BLaER1 (cell line): Measurements from ENCODE around the gene ACSM4.
"Not testable (repeated sequence)": the region's sequence is repeated elsewhere in the genome, so short reads cannot be mapped to it uniquely, and the experiment has no call there.

ENCODE experiments used
- H3K27ac ChIP-seq: shearing (Covaris generic); formaldehyde crosslinking; 2 replicates; pipeline ENCODE4 v1.8.1; 2022
- H3K27me3 ChIP-seq: shearing (Covaris generic); formaldehyde crosslinking; 2 replicates; pipeline ENCODE4 v1.8.1; 2022
- H3K36me3 ChIP-seq: shearing (Covaris generic); formaldehyde crosslinking; 2 replicates; pipeline ENCODE4 v1.8.1; 2022
- H3K4me1 ChIP-seq: shearing (Covaris generic); formaldehyde crosslinking; 2 replicates; pipeline ENCODE4 v1.8.1; 2022
- H3K4me2 ChIP-seq: shearing (Covaris generic); formaldehyde crosslinking; 2 replicates; pipeline ENCODE4 v1.8.1; 2022
- H3K4me3 ChIP-seq: shearing (Covaris generic); formaldehyde crosslinking; 2 replicates; pipeline ENCODE4 v1.8.1; 2022
- H3K9ac ChIP-seq: shearing (Covaris generic); formaldehyde crosslinking; 2 replicates; pipeline ENCODE4 v1.8.1; 2022
- H3K9me3 ChIP-seq: shearing (Covaris generic); formaldehyde crosslinking; 2 replicates; pipeline ENCODE4 v1.8.1; 2022
- H4K20me1 ChIP-seq: shearing (Covaris generic); formaldehyde crosslinking; 2 replicates; pipeline ENCODE4 v1.8.1; 2022
- Cebpa-rat ChIP-seq: shearing (Covaris generic); IDR thresholded peaks from 2 replicates; pipeline ENCODE4 v1.8.1; 2022

ACSM4 gene, protein sequence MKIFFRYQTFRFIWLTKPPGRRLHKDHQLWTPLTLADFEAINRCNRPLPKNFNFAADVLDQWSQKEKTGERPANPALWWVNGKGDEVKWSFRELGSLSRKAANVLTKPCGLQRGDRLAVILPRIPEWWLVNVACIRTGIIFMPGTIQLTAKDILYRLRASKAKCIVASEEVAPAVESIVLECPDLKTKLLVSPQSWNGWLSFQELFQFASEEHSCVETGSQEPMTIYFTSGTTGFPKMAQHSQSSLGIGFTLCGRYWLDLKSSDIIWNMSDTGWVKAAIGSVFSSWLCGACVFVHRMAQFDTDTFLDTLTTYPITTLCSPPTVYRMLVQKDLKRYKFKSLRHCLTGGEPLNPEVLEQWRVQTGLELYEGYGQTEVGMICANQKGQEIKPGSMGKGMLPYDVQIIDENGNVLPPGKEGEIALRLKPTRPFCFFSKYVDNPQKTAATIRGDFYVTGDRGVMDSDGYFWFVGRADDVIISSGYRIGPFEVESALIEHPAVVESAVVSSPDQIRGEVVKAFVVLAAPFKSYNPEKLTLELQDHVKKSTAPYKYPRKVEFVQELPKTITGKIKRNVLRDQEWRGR

DNA sequence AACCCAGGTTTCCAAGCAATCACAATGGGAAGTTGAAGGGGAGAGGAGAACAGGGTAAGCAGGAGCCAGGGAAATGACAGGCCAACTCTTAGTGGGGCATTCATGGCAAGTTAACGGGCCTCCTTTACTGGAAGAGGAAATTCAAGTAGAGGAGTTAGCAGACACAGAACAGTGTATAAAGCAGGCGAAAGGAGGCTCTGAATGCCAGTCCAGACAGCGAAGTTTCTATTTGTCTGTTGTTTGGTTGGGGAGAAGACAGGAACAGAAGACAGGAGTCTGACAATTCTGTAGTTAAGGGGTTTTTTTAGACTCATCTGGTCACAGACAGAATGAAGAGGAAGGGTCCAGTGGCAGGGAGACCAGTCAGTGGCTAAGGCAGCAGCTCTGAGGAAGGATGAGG lies at the start of gene ACSM4:
TSS of gene ACSM4 (plus strand) at position 301 of the 400 bp plus-strand sequence. CDS start 260 bp downstream, outside the sequence.
- TF ChIP-seq Cebpa-rat: no peak
- no peak within 1 kb of the TSS for H3K27ac ChIP-seq
- no peaks in the 10 kb centered on the region for H3K36me3 ChIP-seq

GRCh38 chr12:7259060-7259459 lies 44.8 kb upstream of the ACSM4 start:
- H3K4me2 ChIP-seq: no peak overlapping the region
- no peaks in the 10 kb centered on the region for H3K27me3 ChIP-seq
- no peaks in the 10 kb centered on the region for H3K36me3 ChIP-seq
- no peak overlapping the region for H3K9ac ChIP-seq
- no peaks in the 10 kb centered on the region for H3K4me1 ChIP-seq
- no peak overlapping the region for H3K4me3 ChIP-seq
- H3K9me3 ChIP-seq: no peaks in the 10 kb centered on the region
- no peak for TF ChIP-seq Cebpa-rat
- H4K20me1 ChIP-seq: no peaks in the 10 kb centered on the region
- H3K27ac ChIP-seq: no peak overlapping the region

More for the DNA sequence above, at the start of gene ACSM4:
- Histone ChIP-seq H3K4me1 (no peaks in the 10 kb centered on the region), H3K9me3 (no peaks in the 10 kb centered on the region), H4K20me1 (no peaks in the 10 kb centered on the region), H3K4me2 (no peak within 1 kb of the TSS), H3K9ac (no peak within 1 kb of the TSS), H3K4me3 (no peak within 1 kb of the TSS), H3K27me3 (no peaks in the 10 kb centered on the region)

DNA sequence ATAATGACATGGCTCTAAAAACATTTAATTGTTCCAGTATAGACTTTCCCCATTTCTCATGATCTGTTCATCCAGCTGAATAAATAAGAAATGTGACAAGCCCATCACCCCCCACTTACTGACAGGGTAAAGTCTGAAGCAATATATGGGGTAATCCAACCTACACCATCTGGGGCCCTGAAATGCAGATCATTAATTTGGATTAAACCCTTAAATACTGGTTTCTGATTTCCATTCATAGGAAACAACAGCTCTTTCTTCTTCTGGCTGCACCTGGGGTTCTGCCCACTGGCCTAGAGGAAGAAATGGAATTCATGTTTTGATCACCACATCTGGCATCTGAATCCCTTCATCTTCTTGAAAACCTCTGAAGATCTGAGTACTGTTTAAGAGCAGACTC lies 39.3 kb upstream of the ACSM4 start:
- no peaks in the 10 kb centered on the region for H4K20me1 ChIP-seq
- no peak overlapping the region for H3K4me2 ChIP-seq
- no peak for TF ChIP-seq Cebpa-rat
- H3K27me3 ChIP-seq: no peaks in the 10 kb centered on the region
- no peaks in the 10 kb centered on the region for H3K36me3 ChIP-seq
- no peaks in the 10 kb centered on the region for H3K9me3 ChIP-seq
- H3K27ac ChIP-seq: no peak overlapping the region
- H3K9ac ChIP-seq: no peak overlapping the region
- no peak overlapping the region for H3K4me3 ChIP-seq
- no peaks in the 10 kb centered on the region for H3K4me1 ChIP-seq

GRCh38 chr12:7265251-7265650 lies 38.6 kb upstream of the ACSM4 start:
- Histone ChIP-seq H3K9ac (no peak overlapping the region), H3K9me3 (no peaks in the 10 kb centered on the region), H3K4me3 (no peak overlapping the region), H3K36me3 (no peaks in the 10 kb centered on the region), H3K4me2 (no peak overlapping the region), H3K27ac (no peak overlapping the region), H3K4me1 (no peaks in the 10 kb centered on the region), H4K20me1 (no peaks in the 10 kb centered on the region), H3K27me3 (no peaks in the 10 kb centered on the region)
- TF ChIP-seq Cebpa-rat: no peak

GRCh38 chr12:7269273-7269672 lies 34.6 kb upstream of the ACSM4 start:
- no peak overlapping the region for H3K9ac ChIP-seq
- TF ChIP-seq Cebpa-rat: no peak
- H3K27me3 ChIP-seq: no peaks in the 10 kb centered on the region
- H3K4me3 ChIP-seq: no peak overlapping the region
- no peak overlapping the region for H3K27ac ChIP-seq
- no peaks in the 10 kb centered on the region for H3K9me3 ChIP-seq
- no peak overlapping the region for H3K4me2 ChIP-seq
- no peaks in the 10 kb centered on the region for H3K4me1 ChIP-seq
- no peaks in the 10 kb centered on the region for H4K20me1 ChIP-seq
- H3K36me3 ChIP-seq: no peaks in the 10 kb centered on the region

DNA sequence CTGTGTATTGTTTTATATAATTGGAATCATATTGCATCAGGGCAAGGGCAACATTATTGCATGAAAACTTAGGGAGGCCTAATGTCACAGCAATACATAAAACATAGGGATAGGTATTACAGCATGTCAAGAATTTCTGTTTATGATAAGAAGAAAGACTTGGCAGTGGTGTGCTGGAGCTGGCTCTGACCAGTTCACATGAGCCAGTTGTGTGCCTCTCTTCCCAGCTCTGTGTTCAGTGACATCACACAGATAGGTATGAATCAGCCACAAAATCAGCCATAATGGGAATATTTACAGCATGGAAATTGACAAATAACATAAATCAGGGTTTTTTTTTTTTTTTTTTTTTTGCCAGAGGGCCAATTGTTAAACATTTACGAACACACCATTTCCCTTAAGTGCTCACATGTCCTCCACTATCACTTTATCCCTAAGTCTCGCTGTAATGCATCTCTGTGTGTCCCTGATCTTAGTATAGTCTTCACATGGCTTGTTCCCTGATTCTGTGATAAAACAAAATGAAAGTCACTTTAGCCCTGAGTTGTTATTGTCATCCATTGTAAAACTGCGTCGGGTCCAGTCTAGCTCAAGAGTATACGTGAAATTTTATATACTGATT lies 31.9 kb upstream of the ACSM4 start:
- no peak overlapping the region for H3K27ac ChIP-seq
- no peak overlapping the region for H3K9ac ChIP-seq
- no peaks in the 10 kb centered on the region for H3K9me3 ChIP-seq
- H3K27me3 ChIP-seq: no peaks in the 10 kb centered on the region
- H3K4me3 ChIP-seq: no peak overlapping the region
- no peak overlapping the region for H3K4me2 ChIP-seq
- no peak for TF ChIP-seq Cebpa-rat
- no peaks in the 10 kb centered on the region for H3K36me3 ChIP-seq
- no peaks in the 10 kb centered on the region for H3K4me1 ChIP-seq
- no peaks in the 10 kb centered on the region for H4K20me1 ChIP-seq

GRCh38 chr12:7275482-7275881 lies 28.4 kb upstream of the ACSM4 start:
- not testable (repeated sequence) for H3K27me3 ChIP-seq, H3K27ac ChIP-seq, H3K9me3 ChIP-seq, H3K4me3 ChIP-seq, H3K4me2 ChIP-seq, H3K36me3 ChIP-seq, H4K20me1 ChIP-seq, H3K9ac ChIP-seq, H3K4me1 ChIP-seq

DNA sequence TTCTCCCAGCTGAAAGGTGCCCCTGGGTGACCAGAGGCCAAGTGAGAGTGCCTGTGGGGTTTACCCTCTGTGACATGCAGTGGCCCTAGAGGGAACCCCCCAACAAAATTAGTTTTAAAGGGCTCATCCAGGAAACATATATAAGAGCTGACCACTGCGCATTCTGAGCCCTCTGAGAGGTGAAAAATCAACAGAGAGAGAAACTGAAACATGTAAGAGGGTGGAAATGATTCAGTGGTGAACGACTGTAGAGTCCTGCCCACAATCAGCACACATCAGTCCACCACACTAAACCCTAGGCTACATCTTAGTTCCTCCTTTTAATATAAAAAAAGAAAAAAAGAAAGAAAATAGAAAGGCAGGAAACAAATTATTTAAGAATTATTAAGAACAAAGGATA lies 21.0 kb upstream of the ACSM4 start:
- no peak for TF ChIP-seq Cebpa-rat
- H3K36me3 ChIP-seq: no peaks in the 10 kb centered on the region
- no peak overlapping the region for H3K4me3 ChIP-seq
- H3K4me1 ChIP-seq: no peaks in the 10 kb centered on the region
- no peak overlapping the region for H3K9ac ChIP-seq
- H3K9me3 ChIP-seq: peaks cover 22% of the 10 kb centered on the region
- no peaks in the 10 kb centered on the region for H3K27me3 ChIP-seq
- H3K27ac ChIP-seq: no peak overlapping the region
- H4K20me1 ChIP-seq: no peaks in the 10 kb centered on the region
- H3K4me2 ChIP-seq: no peak overlapping the region

- H3K4me1 ChIP-seq: no peaks in the 10 kb centered on the region
- peaks cover 47% of the 10 kb centered on the region for H3K9me3 ChIP-seq
- no peak for TF ChIP-seq Cebpa-rat
- no peaks in the 10 kb centered on the region for H3K36me3 ChIP-seq
- no peak overlapping the region for H3K4me2 ChIP-seq
- H3K9ac ChIP-seq: no peak overlapping the region
- H3K27ac ChIP-seq: no peak overlapping the region
- H4K20me1 ChIP-seq: no peaks in the 10 kb centered on the region
- no peaks in the 10 kb centered on the region for H3K27me3 ChIP-seq
- no peak overlapping the region for H3K4me3 ChIP-seq
Measured at GRCh38 chr12:7289743-7290142, 14.1 kb upstream of the ACSM4 start.

- not testable (repeated sequence) for H3K4me2 ChIP-seq, H3K36me3 ChIP-seq, H3K9ac ChIP-seq, H3K4me1 ChIP-seq, H3K27ac ChIP-seq, H3K27me3 ChIP-seq, H4K20me1 ChIP-seq, H3K4me3 ChIP-seq
- peaks cover 47% of the 10 kb centered on the region for H3K9me3 ChIP-seq
Measured at GRCh38 chr12:7290588-7290987, 13.3 kb upstream of the ACSM4 start.
